ENCODE data around the gene RASA1. TPM values are rescaled to one million over a fixed set of nuclear protein-coding genes. Genes with fewer than 3 reads are reported as not detected.

Gene RASA1
- total and polyA plus RNA-seq, 10 donors, result 13.4 to 54.0 (median 36.6) TPM

DNA sequence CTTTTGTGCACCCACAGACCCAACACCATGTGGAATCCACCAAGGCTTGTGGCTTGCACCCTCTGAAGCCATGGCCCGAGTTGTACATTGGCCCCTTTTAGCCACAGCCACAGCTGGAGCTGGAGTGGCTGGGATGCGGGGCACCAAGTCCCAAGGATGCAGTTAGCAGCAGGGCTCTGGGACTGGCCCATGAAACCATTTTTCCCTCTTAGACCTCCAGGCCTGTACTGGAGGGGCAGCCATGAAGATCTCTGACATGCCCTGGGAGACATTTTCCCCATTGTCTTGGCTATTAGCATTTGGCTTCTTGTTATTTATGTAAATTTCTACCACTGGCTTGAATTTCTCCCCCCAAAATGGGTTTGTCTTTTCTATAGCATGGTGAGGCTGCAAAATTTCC lies 51.8 kb downstream of the RASA1 start:
- intact Hi-C loops (cut with DNase I; ENCODE audit: low total_unique reads), result no loop called here
- peaks cover 0 to 58% (median 14%) of the 10 kb centered on the region in 6 donors for H3K4me1 ChIP-seq
- WGBS, 5 donors, result 97 to 100% (median 98%) methylated on average over 2 of the region's 2 CpGs

DNA sequence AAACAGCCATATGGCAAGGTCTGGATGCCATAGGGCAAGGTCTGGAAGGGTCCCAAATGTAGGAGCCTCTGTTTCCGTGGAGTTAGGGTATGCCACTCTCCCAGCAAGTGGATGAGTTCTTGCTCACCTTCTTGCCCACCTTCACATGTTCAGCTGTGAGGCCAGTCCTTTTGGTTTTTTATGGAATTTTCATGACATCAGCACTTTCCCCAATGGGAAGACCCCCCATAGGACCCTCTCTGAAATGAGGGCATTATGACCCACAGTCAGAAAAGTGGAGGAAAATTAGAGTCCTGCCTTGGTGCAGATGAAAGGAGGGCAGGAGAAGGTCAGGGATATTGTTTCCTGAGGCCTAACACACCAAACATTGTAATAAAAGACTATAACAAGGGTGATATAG lies 53.9 kb downstream of the RASA1 start:
- Histone ChIP-seq H3K36me3 (peaks cover 0 to 27% (median 3%) of the 10 kb centered on the region in 6 donors), H3K27ac (no peak overlapping the region), H3K27me3 (replicated peaks in 1 of 7) (no peaks in the 10 kb centered on the region), H3K4me1 (peaks cover 0 to 51% (median 15%) of the 10 kb centered on the region in 6 donors), H3K9me3 (peaks cover 0 to 15% (median 2%) of the 10 kb centered on the region in 8 donors), H3K4me3 (no peak overlapping the region)
- no peak for DNase-seq
- 93 to 100% (median 100%) methylated on average over 1 of the region's 1 CpG for WGBS, 5 donors
- intact Hi-C loops (cut with DNase I; ENCODE audit: low total_unique reads), result no loop called here
- no peak for TF ChIP-seq POLR2A (IDR thresholded peaks at IDR 0.05)
- TF ChIP-seq POLR2AphosphoS5 (IDR thresholded peaks at IDR 0.05), result no peak
- TF ChIP-seq, protein P1, sequence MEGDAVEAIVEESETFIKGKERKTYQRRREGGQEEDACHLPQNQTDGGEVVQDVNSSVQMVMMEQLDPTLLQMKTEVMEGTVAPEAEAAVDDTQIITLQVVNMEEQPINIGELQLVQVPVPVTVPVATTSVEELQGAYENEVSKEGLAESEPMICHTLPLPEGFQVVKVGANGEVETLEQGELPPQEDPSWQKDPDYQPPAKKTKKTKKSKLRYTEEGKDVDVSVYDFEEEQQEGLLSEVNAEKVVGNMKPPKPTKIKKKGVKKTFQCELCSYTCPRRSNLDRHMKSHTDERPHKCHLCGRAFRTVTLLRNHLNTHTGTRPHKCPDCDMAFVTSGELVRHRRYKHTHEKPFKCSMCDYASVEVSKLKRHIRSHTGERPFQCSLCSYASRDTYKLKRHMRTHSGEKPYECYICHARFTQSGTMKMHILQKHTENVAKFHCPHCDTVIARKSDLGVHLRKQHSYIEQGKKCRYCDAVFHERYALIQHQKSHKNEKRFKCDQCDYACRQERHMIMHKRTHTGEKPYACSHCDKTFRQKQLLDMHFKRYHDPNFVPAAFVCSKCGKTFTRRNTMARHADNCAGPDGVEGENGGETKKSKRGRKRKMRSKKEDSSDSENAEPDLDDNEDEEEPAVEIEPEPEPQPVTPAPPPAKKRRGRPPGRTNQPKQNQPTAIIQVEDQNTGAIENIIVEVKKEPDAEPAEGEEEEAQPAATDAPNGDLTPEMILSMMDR (IDR thresholded peaks at IDR 0.05 in 8 of 11, conservative IDR thresholded peaks at IDR 0.05 in 3 of 11), result no peak

More for the DNA sequence above, 51.8 kb downstream of the RASA1 start:
- DNase-seq, result no peak
- H3K27ac ChIP-seq, result no peak overlapping the region
- no peaks in the 10 kb centered on the region for H3K27me3 ChIP-seq (replicated peaks in 1 of 7)
- peaks cover 0 to 27% (median 3%) of the 10 kb centered on the region in 6 donors for H3K36me3 ChIP-seq
- TF ChIP-seq POLR2AphosphoS5 (IDR thresholded peaks at IDR 0.05) (no peak), POLR2A (IDR thresholded peaks at IDR 0.05) (no peak)
- TF ChIP-seq, protein P1 (IDR thresholded peaks at IDR 0.05 in 8 of 11, conservative IDR thresholded peaks at IDR 0.05 in 3 of 11), result no peak
- no peak overlapping the region for H3K4me3 ChIP-seq
- peaks cover 0 to 15% (median 2%) of the 10 kb centered on the region in 8 donors for H3K9me3 ChIP-seq

DNA sequence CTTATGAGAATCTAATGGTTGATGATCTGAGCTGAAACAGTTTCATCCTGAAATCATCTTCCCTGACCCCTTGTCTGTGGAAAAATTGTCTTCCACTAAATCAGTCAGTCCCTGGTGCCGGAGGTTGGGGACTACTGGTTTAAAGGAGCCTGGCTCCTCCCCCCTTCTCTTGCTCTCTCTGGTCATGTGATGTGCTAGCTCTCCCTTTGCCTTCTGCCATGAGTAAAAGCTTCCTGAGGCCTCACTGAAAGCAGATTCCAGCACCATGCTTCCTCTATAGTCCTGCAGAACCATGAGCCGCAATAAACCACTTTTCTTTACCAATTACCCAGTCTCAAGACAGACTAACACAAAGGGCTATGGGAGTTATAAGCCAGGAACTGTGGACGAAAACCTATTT lies 54.7 kb downstream of the RASA1 start:
- H3K27me3 ChIP-seq (replicated peaks in 1 of 7), result no peaks in the 10 kb centered on the region
- WGBS, 5 donors, result 93 to 98% (median 95%) methylated on average over 3 of the region's 3 CpGs
- no peak for DNase-seq
- TF ChIP-seq, protein P1 (IDR thresholded peaks at IDR 0.05 in 8 of 11, conservative IDR thresholded peaks at IDR 0.05 in 3 of 11), result no peak
- TF ChIP-seq POLR2AphosphoS5 (IDR thresholded peaks at IDR 0.05), result no peak
- no peak for TF ChIP-seq POLR2A (IDR thresholded peaks at IDR 0.05)
- peaks cover 0 to 15% (median 2%) of the 10 kb centered on the region in 8 donors for H3K9me3 ChIP-seq
- no peak overlapping the region for H3K4me3 ChIP-seq
- intact Hi-C loops (cut with DNase I; ENCODE audit: low total_unique reads), result no loop called here
- H3K4me1 ChIP-seq, result peaks cover 0 to 44% (median 14%) of the 10 kb centered on the region in 6 donors
- peaks cover 0 to 27% (median 3%) of the 10 kb centered on the region in 6 donors for H3K36me3 ChIP-seq
- H3K27ac ChIP-seq, result no peak overlapping the region

DNA sequence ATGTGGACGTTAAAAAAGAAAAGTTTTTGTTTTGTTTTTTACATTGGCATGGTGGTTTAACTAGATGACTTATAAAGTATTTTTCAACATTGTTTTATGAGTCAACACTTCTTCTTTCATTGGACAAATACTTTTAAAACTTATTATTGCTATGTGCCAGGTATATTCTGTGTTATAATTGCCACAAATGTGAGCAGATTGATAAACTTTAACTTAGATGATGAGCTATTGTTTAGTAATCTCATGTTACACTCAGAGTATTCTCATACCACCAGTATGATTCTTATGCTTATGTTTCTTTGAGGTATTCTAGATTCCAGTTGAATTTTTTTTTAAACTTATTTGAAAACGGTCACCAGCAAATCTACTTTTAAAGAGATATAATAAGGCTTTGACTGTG lies 60.3 kb downstream of the RASA1 start:
- Histone ChIP-seq H3K36me3 (peaks cover 0 to 18% (median 6%) of the 10 kb centered on the region in 6 donors), H3K27me3 (replicated peaks in 1 of 7) (no peaks in the 10 kb centered on the region), H3K4me3 (no peak overlapping the region), H3K27ac (no peak overlapping the region), H3K4me1 (peaks cover 0 to 54% (median 16%) of the 10 kb centered on the region in 6 donors), H3K9me3 (no peaks in the 10 kb centered on the region)
- TF ChIP-seq POLR2AphosphoS5 (IDR thresholded peaks at IDR 0.05) (no peak), POLR2A (IDR thresholded peaks at IDR 0.05) (no peak)
- TF ChIP-seq, protein P1 (IDR thresholded peaks at IDR 0.05 in 8 of 11, conservative IDR thresholded peaks at IDR 0.05 in 3 of 11), result no peak
- 58 to 77% (median 70%) methylated on average over 2 of the region's 2 CpGs for WGBS, 5 donors
- no peak for DNase-seq
- intact Hi-C loops (cut with DNase I; ENCODE audit: low total_unique reads), result no loop called here

Measured in spleen (tissue), 11 donors.